Neutrophil (primary cell): ENCODE results near the gene SCG3.

Source experiments
- H3K27ac ChIP-seq: fragments of 200-600 bp; sonication (generic); 2 replicates; pipeline ENCODE4 v1.5.1; 2016; ENCODE audit warnings: mild to moderate bottlenecking, moderate library complexity
- H3K27me3 ChIP-seq: fragments of 200-600 bp; sonication (generic); 2 replicates; pipeline ENCODE4 v1.6.0; 2016; ENCODE audit warnings: mild to moderate bottlenecking
- H3K36me3 ChIP-seq: fragments of 200-600 bp; sonication (generic); 2 replicates; pipeline ENCODE4 v1.5.1; 2017
- H3K4me1 ChIP-seq, 2 experiments: fragments of 200-600 bp in 1 of 2; sonication (generic) in 1 of 2; 1 replicate in 1 of 2; 2 replicates in 1 of 2; pipeline versions ENCODE4 v1.5.1 to v1.6.1; 2013 to 2016; ENCODE audit warnings: low read depth in 1 of 2, low read length in 1 of 2, mild to moderate bottlenecking in 1 of 2, moderate library complexity in 1 of 2; ENCODE audit not compliant: control insufficient read depth in 1 of 2, insufficient read depth in 1 of 2
- H3K4me3 ChIP-seq, 2 experiments: fragments of 200-600 bp in 1 of 2; sonication (generic) in 1 of 2; 1 replicate in 1 of 2; 2 replicates in 1 of 2; pipeline ENCODE4 v1.5.1; 2013 to 2016; ENCODE audit warnings: low read depth in 1 of 2, low read length in 1 of 2, mild to moderate bottlenecking in 1 of 2, moderate library complexity in 1 of 2
- H3K9me3 ChIP-seq: fragments of 200-600 bp; sonication (generic); 2 replicates; pipeline ENCODE4 v1.5.1; 2016
- TF ChIP-seq, protein P1 (sequence below): fragments of 200-600 bp; sonication (generic); IDR thresholded peaks from 2 replicates; pipeline ENCODE4 v1.5.1; 2016; ENCODE audit warnings: antibody characterized with exemption

SCG3 gene

DNA sequence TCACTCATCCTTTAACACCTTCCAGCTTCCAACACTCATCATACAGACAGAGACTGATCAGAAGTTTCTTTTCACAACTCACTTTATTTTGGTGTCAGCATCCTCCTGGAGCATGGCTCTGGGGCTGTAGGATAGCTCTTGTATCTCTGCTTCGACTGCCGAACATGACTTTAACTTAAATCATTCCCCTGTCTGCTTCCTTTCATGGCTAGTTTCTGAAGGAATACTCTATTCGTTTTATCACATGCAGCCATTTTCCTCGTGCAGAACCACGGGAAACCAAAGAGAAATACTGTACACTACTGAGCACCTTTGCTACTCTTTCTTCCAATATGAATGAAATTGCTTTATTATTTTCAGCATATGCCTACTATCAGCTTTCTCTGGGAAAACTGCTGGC lies 68.0 kb downstream of the SCG3 start:
- H3K36me3 ChIP-seq, result no peaks in the 10 kb centered on the region
- TF ChIP-seq, protein P1, sequence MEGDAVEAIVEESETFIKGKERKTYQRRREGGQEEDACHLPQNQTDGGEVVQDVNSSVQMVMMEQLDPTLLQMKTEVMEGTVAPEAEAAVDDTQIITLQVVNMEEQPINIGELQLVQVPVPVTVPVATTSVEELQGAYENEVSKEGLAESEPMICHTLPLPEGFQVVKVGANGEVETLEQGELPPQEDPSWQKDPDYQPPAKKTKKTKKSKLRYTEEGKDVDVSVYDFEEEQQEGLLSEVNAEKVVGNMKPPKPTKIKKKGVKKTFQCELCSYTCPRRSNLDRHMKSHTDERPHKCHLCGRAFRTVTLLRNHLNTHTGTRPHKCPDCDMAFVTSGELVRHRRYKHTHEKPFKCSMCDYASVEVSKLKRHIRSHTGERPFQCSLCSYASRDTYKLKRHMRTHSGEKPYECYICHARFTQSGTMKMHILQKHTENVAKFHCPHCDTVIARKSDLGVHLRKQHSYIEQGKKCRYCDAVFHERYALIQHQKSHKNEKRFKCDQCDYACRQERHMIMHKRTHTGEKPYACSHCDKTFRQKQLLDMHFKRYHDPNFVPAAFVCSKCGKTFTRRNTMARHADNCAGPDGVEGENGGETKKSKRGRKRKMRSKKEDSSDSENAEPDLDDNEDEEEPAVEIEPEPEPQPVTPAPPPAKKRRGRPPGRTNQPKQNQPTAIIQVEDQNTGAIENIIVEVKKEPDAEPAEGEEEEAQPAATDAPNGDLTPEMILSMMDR, result no peak
- H3K4me1 ChIP-seq, result peaks cover 29 to 31% of the 10 kb centered on the region in 2 experiments
- no peaks in the 10 kb centered on the region for H3K9me3 ChIP-seq
- peaks cover 25% of the 10 kb centered on the region for H3K27me3 ChIP-seq
- no peak overlapping the region for H3K27ac ChIP-seq
- no peak overlapping the region for H3K4me3 ChIP-seq

DNA sequence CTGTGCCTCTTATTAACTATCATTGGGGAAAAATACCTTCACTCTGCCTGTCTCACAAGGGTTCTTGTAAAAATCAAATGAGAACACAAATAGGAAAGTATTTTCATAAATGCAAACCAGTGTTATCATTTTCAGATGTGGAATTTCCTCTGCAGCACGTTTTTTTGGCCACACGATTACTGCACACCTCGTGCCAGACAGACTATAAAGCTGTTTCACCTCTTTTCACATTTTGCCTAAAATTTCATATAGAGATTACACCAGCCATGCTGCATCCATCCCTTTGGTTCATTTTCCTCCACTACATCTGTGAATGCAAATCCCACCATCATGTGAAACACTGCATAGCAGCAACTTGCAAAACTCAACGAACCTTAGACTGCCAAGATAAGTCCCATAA lies 68.9 kb downstream of the SCG3 start:
- H3K4me1 ChIP-seq, result peaks cover 38 to 40% of the 10 kb centered on the region in 2 experiments
- TF ChIP-seq, protein P1, result no peak
- peaks cover 25% of the 10 kb centered on the region for H3K27me3 ChIP-seq
- no peaks in the 10 kb centered on the region for H3K9me3 ChIP-seq
- peak overlapping the region in 1 of 2 experiments; percentile 75 for H3K4me3 ChIP-seq
- H3K36me3 ChIP-seq, result no peaks in the 10 kb centered on the region
- H3K27ac ChIP-seq, result no peak overlapping the region

DNA sequence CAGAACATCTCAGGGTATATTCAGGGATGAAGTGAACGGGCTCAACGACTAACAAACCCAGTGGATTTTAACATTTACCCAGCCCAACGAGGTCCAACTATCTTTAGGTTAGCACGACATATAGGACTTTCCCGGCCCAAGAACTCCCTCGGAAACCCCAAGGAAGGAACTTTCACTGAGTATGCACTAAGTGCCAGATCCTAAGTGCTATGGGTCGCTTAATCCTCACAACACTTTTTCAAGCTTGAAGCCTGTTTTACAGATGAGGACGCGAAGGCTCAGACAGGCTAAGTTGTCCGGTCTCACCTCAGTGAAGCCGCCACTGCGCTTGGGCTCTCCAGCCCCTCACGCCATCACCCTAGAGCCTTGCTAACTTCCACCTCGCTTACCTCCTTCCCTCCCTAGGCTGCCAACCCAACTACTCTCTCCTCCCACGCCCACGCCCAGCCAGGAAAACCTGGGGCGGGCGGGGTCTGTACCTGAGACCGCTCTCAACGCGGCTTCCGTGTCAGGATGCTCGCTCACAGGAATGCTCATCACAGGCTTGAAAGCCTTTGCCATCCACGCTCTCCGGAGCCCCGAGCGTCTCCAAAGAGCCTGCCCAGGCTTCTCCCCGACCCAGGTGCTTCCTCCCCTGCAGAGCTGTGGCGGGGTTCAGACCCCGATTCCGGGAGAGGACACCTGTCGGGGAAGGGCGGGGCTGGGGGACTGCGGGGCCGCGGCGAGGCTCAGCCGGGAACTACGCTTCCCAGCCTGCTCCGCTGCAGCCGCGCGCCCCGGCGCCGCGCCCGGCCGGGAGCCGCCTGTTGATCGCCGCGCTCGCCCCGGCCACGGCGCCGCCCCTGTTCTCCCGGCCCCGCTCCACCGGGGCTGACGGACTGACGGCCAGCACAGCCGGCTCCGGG lies 69.7 kb downstream of the SCG3 start, which contains the start of gene TMOD2:
TSS of gene TMOD2 (plus strand) at position 806 of the 905 bp plus-strand sequence. CDS start 14,845 bp downstream, outside the sequence.
- H3K27me3 ChIP-seq, result peaks cover 25% of the 10 kb centered on the region
- H3K27ac ChIP-seq, result peak within 1 kb of the TSS; percentile 67
- H3K9me3 ChIP-seq, result no peaks in the 10 kb centered on the region
- peak within 1 kb of the TSS; percentile 75 to 83 for H3K4me3 ChIP-seq
- TF ChIP-seq, protein P1, result no peak
- no peaks in the 10 kb centered on the region for H3K36me3 ChIP-seq
- peaks cover 46 to 48% of the 10 kb centered on the region in 2 experiments for H3K4me1 ChIP-seq

DNA sequence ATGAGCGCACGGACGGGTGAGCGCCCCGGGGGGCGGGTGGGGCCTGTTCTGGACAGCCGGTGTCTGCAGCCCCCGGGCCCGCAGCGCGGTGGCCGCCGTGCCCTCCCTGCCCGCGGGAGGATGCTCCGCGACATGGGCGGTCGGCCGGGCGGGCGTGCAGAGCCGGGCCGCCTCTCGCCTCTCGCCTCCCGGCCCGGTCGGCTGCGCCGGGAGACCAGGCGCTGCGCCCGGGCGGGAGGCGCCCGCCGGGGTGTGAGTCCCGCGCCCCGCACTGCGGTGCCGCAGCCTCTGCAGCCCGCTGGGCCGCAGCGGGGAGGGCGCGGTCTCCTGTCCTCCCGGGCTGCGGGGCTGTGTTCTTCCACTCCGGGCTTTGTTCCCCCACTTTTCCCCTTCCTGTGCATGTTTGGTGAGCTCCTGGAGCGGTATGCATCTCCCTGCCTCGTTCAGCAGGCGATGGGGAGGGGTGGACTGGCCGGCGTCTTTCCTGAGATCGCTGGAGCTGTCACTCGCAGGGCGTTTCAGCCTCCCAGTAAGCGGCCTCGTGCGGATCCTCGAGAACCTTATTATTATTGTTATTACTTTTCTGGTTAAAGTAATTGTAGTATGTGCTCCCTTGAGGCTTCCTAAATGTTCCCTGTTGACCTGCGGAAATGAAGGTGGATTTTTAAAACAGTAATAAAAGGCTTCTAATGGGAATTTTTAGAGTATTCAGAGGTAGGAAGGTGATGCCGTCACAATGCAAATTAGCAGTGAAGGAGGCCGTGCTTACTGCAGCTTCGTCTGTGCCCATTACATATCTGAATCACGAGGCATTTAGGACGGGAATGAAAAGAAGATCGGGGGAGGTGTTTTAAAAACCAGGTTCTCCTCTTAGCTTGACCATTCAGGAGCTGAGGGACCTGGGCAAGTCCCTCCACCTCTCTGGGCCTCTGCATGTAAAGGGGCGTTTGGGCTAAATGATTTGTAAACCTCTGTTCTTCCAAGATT lies 70.7 kb downstream of the SCG3 start:
- Histone ChIP-seq H3K36me3 (no peaks in the 10 kb centered on the region), H3K9me3 (no peaks in the 10 kb centered on the region), H3K27me3 (peaks cover 25% of the 10 kb centered on the region), H3K27ac (peak overlapping the region; percentile 67), H3K4me3 (peak overlapping the region; percentile 75 to 83), H3K4me1 (peaks cover 56 to 58% of the 10 kb centered on the region in 2 experiments)
- TF ChIP-seq, protein P1, result no peak

DNA sequence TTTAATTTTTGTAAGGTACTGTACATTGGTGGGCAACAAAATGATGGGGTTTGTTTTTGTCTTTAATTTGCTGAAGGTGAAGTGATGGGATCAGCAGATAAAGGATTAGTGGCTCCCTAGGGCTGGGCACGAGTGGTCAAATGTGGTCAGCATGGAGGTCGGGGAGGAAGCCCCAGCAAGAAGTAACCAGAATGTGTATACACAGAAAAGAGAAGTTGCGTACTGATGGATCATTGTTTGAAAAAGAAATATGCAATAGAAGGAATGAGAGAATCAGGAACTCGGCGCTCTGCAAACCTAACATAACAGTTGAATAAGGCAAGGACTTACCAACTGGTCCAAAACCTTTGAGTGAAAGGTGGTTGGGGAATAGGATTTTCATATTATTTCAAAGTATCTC lies 71.6 kb downstream of the SCG3 start:
- Histone ChIP-seq H3K4me1 (peaks cover 63 to 65% of the 10 kb centered on the region in 2 experiments), H3K27ac (peak overlapping the region; percentile 67)
- TF ChIP-seq, protein P1, result no peak

More for the DNA sequence above, 71.6 kb downstream of the SCG3 start:
- Histone ChIP-seq H3K36me3 (no peaks in the 10 kb centered on the region), H3K9me3 (no peaks in the 10 kb centered on the region), H3K4me3 (peak overlapping the region; percentile 75 to 83), H3K27me3 (peaks cover 25% of the 10 kb centered on the region)
